NB4 (cell line): ENCODE results near the gene DRC3.

ENCODE experiments used
- DNase-seq: peaks from one replicate; pipeline ENCODE4 v3.0.0; 2010; ENCODE audit warnings: low read depth
- H3K4me3 ChIP-seq: one replicate; pipeline ENCODE4 v1.5.1; 2011; ENCODE audit warnings: mild to moderate bottlenecking, low read depth, low read length, moderate library complexity
- MYC ChIP-seq: IDR thresholded peaks from 2 replicates; pipeline ENCODE4 v1.6.1; 2011; ENCODE audit warnings: low read depth, low read length
- POLR2A ChIP-seq: IDR thresholded peaks from 2 replicates; pipeline ENCODE4 v1.6.1; 2011; ENCODE audit warnings: mild to moderate bottlenecking; ENCODE audit not compliant: insufficient read length; ENCODE audit errors: extremely low read depth
- TF ChIP-seq, protein P1 (sequence below): IDR thresholded peaks from 2 replicates; pipeline ENCODE4 v1.6.1; 2011; ENCODE audit warnings: low read depth, low read length
- TF ChIP-seq, protein P2 (sequence below): IDR thresholded peaks from one replicate; pipeline ENCODE4 v1.5.1; 2012; ENCODE audit warnings: low read depth, low read length

Gene DRC3

DNA sequence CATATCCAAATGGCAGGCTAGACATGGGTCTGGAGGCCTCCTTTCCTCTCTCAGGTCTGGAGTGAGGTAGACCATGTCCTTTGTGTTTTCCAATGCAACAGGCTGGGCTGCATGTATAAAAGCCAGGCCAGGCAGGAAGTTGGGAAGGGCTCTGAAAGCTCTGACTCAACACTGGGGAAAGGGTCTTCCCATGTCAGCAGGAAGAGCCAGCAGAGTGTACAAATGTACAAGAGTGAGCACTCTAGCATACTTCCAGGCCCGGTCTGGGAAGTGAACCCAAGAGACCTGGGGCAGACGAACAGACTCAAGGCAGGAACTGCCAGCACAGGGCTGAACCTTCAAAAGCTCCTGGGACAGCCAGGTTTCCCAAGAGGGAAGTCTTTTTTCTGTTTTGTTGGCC is 59.3 kb downstream of the DRC3 start:
- no peak for DNase-seq
- TF ChIP-seq, protein P1, sequence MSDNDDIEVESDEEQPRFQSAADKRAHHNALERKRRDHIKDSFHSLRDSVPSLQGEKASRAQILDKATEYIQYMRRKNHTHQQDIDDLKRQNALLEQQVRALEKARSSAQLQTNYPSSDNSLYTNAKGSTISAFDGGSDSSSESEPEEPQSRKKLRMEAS = no peak
- TF ChIP-seq MYC (no peak), POLR2A (no peak)
- TF ChIP-seq, protein P2, sequence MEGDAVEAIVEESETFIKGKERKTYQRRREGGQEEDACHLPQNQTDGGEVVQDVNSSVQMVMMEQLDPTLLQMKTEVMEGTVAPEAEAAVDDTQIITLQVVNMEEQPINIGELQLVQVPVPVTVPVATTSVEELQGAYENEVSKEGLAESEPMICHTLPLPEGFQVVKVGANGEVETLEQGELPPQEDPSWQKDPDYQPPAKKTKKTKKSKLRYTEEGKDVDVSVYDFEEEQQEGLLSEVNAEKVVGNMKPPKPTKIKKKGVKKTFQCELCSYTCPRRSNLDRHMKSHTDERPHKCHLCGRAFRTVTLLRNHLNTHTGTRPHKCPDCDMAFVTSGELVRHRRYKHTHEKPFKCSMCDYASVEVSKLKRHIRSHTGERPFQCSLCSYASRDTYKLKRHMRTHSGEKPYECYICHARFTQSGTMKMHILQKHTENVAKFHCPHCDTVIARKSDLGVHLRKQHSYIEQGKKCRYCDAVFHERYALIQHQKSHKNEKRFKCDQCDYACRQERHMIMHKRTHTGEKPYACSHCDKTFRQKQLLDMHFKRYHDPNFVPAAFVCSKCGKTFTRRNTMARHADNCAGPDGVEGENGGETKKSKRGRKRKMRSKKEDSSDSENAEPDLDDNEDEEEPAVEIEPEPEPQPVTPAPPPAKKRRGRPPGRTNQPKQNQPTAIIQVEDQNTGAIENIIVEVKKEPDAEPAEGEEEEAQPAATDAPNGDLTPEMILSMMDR = no peak
- H3K4me3 ChIP-seq = no peak overlapping the region

DNA sequence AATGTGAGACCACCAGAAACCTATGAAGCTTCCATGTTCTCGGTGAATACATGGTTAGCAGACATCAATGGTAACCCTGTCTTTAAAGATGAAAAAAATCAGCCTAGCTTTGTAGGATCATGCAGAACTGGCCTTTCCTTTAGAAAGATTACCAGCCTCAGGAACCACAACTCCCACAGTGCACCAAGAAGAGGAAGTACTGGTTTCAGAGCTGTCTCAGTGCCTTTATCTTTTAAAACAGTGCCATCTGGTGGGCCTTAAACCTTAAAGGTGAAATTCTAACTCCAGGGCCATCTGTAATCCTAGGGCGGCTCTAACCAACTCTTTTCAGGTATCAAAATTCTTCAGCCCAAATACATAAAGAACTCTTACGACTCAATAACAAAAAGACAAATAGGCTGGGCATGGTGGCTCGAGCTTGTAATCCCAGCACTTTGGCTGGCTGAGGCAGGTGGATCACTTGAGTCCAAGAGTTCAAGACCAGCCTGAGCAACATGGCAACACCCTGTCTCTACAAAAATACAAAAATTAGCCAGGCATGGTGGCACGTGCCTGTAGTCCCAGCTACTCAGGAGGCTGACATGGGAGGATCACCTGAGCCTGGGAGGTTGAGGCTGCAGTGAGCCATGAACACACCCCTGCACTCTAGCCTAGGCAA is 60.9 kb downstream of the DRC3 start:
- DNase-seq = peak; percentile 89
- H3K4me3 ChIP-seq = no peak overlapping the region
- TF ChIP-seq, protein P1 = no peak
- TF ChIP-seq, protein P2 = peak; percentile 55
- TF ChIP-seq MYC (peak; percentile 50), POLR2A (no peak)

DNA sequence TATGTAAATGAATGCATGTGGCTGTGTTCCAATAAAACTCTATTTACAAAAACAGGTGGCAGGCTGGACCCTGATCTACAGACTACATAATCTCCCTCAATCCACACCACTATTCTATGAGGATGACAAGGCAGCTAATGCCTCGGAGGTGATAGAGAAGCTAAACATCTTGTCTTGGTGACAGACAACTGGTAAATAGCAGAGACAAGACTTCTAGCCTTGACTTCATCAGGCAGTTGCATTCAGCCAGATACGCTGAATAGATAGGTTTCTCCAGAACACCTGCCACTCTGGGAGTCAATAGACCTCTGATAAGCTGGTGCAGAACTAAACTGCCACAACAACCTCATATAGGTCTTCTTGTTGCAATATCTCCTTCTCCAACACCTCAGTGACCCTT is 63.0 kb downstream of the DRC3 start:
- no peak overlapping the region for H3K4me3 ChIP-seq
- TF ChIP-seq POLR2A (no peak), MYC (no peak)
- TF ChIP-seq, protein P2 = no peak
- TF ChIP-seq, protein P1 = no peak
- no peak for DNase-seq

DNA sequence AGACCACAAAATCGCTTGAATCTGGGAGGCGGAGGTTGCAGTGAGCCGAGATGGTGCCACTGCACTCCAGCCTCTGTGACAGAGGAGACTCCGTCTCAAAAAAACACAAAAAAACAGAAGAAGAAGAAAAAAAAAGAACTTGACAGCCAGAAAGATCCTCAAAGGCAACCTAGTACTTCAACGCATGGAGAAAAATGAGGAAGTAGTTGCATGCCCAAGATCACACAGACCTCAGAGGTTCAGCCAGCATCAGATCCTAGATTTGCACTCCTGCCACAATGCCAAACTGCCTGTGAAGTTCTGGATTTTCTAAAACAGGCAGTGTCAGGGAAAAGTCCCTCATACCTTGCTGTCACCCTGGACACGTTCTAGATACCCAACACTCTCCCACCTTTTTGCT is 64.8 kb downstream of the DRC3 start:
- DNase-seq = peak; percentile 87
- peak overlapping the region; percentile 83 for H3K4me3 ChIP-seq
- no peak for TF ChIP-seq POLR2A
- TF ChIP-seq, protein P2 = no peak
- TF ChIP-seq, protein P1 = peak; percentile 49; the same call in 1 of the 2 replicates
- peak; percentile 43; the same call in 1 of the 2 replicates for TF ChIP-seq MYC

DNA sequence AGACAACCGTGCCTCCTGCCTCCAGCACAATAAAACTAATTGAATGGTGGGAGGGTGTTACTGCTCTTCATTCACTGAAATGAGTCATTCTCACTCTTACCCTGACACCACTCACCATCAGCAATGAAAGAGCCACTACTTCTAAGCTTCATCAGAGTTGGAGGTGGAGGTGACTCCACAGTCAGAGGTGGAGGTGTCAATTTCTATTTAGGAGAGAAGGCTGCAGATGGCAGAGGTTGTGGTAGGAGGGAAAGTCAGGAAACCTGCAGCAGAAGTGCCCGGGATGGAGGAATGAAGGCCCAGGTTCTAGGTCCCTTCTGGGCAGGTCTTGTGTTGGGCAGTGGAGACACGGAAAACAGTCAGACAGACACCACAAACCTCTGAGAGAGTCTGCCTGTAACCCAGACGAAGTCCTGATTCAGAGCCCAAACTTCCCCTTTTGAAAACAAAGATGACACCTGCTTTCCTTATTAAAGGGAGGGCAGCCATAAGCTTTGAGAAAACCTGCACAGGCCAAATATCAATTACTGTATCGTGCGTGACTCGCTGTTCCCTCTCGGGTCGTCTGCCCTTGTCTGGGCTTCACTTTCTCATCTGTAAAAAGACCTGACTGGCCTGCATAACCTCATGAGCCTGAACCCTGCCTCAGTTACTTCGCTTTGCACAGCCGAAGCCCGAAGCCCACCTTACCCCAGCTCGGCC is 65.6 kb downstream of the DRC3 start:
- TF ChIP-seq MYC = no peak
- TF ChIP-seq, protein P2 = no peak
- no peak for TF ChIP-seq POLR2A
- TF ChIP-seq, protein P1 = no peak
- DNase-seq = peak; percentile 83
- H3K4me3 ChIP-seq = peak overlapping the region; percentile 83
